H9 (cell line): ENCODE results near the gene PLD4. TPM values are rescaled to one million over a fixed set of nuclear protein-coding genes. Genes with fewer than 3 reads are reported as not detected.

Experiments used
- DNase-seq: peaks from one replicate; pipeline ENCODE4 v3.0.0-alpha.2; 2017
- H2AFZ ChIP-seq: one replicate; pipeline ENCODE4 v1.6.1; 2013; ENCODE audit warnings: mild to moderate bottlenecking, low read length, control low read depth, moderate library complexity
- H2AK5ac ChIP-seq: 2 replicates; pipeline ENCODE4 v1.6.1; 2013; ENCODE audit warnings: low read length, control low read depth, mixed read lengths; ENCODE audit not compliant: insufficient read length
- H2BK120ac ChIP-seq: one replicate; pipeline ENCODE4 v1.6.1; 2013; ENCODE audit warnings: low read depth, mild to moderate bottlenecking, low read length, control low read depth, inconsistent platforms; ENCODE audit not compliant: poor library complexity, severe bottlenecking
- H2BK12ac ChIP-seq: 2 replicates; pipeline ENCODE4 v1.6.1; 2013; ENCODE audit warnings: low read length, control low read depth, mixed read lengths, low read depth; ENCODE audit not compliant: insufficient read length
- H2BK15ac ChIP-seq: 2 replicates; pipeline ENCODE4 v1.6.1; 2013; ENCODE audit warnings: low read depth, low read length, control low read depth
- H2BK20ac ChIP-seq: one replicate; pipeline ENCODE4 v1.6.1; 2013; ENCODE audit warnings: low read depth, mild to moderate bottlenecking, low read length, control low read depth, inconsistent platforms; ENCODE audit not compliant: poor library complexity, severe bottlenecking
- H2BK5ac ChIP-seq: 2 replicates; pipeline ENCODE4 v1.6.1; 2013; ENCODE audit warnings: low read length, control low read depth, mixed read lengths; ENCODE audit not compliant: insufficient read length
- H3K14ac ChIP-seq: 2 replicates; pipeline ENCODE4 v1.6.1; 2013; ENCODE audit warnings: low read length, control low read depth; ENCODE audit not compliant: insufficient read depth
- H3K18ac ChIP-seq: 2 replicates; pipeline ENCODE4 v1.6.1; 2013; ENCODE audit warnings: low read depth, mild to moderate bottlenecking, mixed read lengths, low read length, control low read depth; ENCODE audit not compliant: insufficient read length
- H3K23ac ChIP-seq: 2 replicates; pipeline ENCODE4 v1.6.1; 2013; ENCODE audit warnings: low read length, control low read depth, mixed read lengths, low read depth; ENCODE audit not compliant: insufficient read length
- H3K23me2 ChIP-seq: 2 replicates; pipeline ENCODE4 v1.6.1; 2013; ENCODE audit warnings: low read depth, mild to moderate bottlenecking, mixed read lengths, low read length, control low read depth; ENCODE audit not compliant: insufficient read length, poor library complexity, severe bottlenecking
- H3K27ac ChIP-seq: 2 replicates; pipeline ENCODE4 v1.5.1; 2013; ENCODE audit warnings: low read length, control low read depth, mixed read lengths, low read depth; ENCODE audit not compliant: insufficient read length
- H3K27me3 ChIP-seq: 2 replicates; pipeline ENCODE4 v1.6.1; 2013; ENCODE audit warnings: low read length, control low read depth, inconsistent platforms; ENCODE audit not compliant: insufficient read depth
- H3K4ac ChIP-seq: 2 replicates; pipeline ENCODE4 v1.6.1; 2013; ENCODE audit warnings: low read depth, mild to moderate bottlenecking, control low read depth, inconsistent platforms, low read length, moderate library complexity
- H3K4me1 ChIP-seq: 2 replicates; pipeline ENCODE4 v1.6.1; 2013; ENCODE audit warnings: low read length, control low read depth, inconsistent platforms; ENCODE audit not compliant: insufficient read depth
- H3K4me2 ChIP-seq: 2 replicates; pipeline ENCODE4 v1.6.1; 2013; ENCODE audit warnings: low read length, control low read depth, mixed read lengths; ENCODE audit not compliant: insufficient read length, insufficient read depth
- H3K56ac ChIP-seq: 2 replicates; pipeline ENCODE4 v1.6.1; 2013; ENCODE audit warnings: low read depth, mild to moderate bottlenecking, mixed read lengths, low read length, control low read depth; ENCODE audit not compliant: insufficient read length
- H3K79me1 ChIP-seq: 2 replicates; pipeline ENCODE4 v1.6.1; 2013; ENCODE audit warnings: low read depth, mild to moderate bottlenecking, moderate library complexity, low read length, control low read depth, inconsistent platforms; ENCODE audit not compliant: insufficient read depth, poor library complexity, severe bottlenecking
- H3K79me2 ChIP-seq: 2 replicates; pipeline ENCODE4 v1.6.1; 2013; ENCODE audit warnings: low read length, control low read depth, inconsistent platforms; ENCODE audit not compliant: insufficient read depth
- H3K9ac ChIP-seq: 2 replicates; pipeline ENCODE4 v1.6.1; 2013; ENCODE audit warnings: low read length, control low read depth, mixed read lengths; ENCODE audit not compliant: insufficient read length; ENCODE audit errors: extremely low read depth
- H3K9me3 ChIP-seq: one replicate; pipeline ENCODE4 v1.6.1; 2013; ENCODE audit warnings: low read depth, low read length, inconsistent platforms; ENCODE audit not compliant: control insufficient read depth
- H3T11ph ChIP-seq: one replicate; pipeline ENCODE4 v1.6.1; 2013; ENCODE audit warnings: mild to moderate bottlenecking, low read length, control low read depth, inconsistent platforms
- H4K20me1 ChIP-seq: one replicate; pipeline ENCODE4 v1.6.1; 2013; ENCODE audit not compliant: control insufficient read depth, insufficient read length, insufficient read depth
- H4K5ac ChIP-seq: 2 replicates; pipeline ENCODE4 v1.6.1; 2013; ENCODE audit warnings: low read depth, mild to moderate bottlenecking, mixed read lengths, low read length, control low read depth; ENCODE audit not compliant: insufficient read length
- H4K8ac ChIP-seq: replicated peaks from 2 replicates; pipeline ENCODE4 v1.6.1; 2013; ENCODE audit warnings: low read length, control low read depth, mixed read lengths, low read depth; ENCODE audit not compliant: insufficient read length
- H4K91ac ChIP-seq: 2 replicates; pipeline ENCODE4 v1.6.1; 2013; ENCODE audit warnings: low read depth, mild to moderate bottlenecking, moderate library complexity, mixed read lengths, low read length, control low read depth; ENCODE audit not compliant: insufficient read length
- H3K27ac Mint-ChIP-seq, 3 experiments: 2 replicates in 2 of 3; 3 replicates in 1 of 3; pipeline ENCODE4 v1.8.0; 2020 to 2021; ENCODE audit warnings: mixed read lengths in 3 of 3, mild to moderate bottlenecking in 1 of 3, moderate library complexity in 1 of 3
- H3K27me3 Mint-ChIP-seq: 2 replicates; pipeline ENCODE4 v1.8.0; 2021; ENCODE audit warnings: low read depth, mild to moderate bottlenecking, moderate library complexity, mixed read lengths
- H3K36me3 Mint-ChIP-seq, 3 experiments: 2 replicates in 2 of 3; 3 replicates in 1 of 3; pipeline ENCODE4 v1.8.0; 2020 to 2021; ENCODE audit warnings: low read depth in 3 of 3, mixed read lengths in 3 of 3; ENCODE audit not compliant: insufficient read depth in 1 of 3
- H3K4me1 Mint-ChIP-seq, 2 experiments: 2 replicates each; pipeline ENCODE4 v1.8.0; 2020; ENCODE audit warnings: mixed read lengths in 2 of 2
- H3K4me3 Mint-ChIP-seq, 2 experiments: 2 replicates in 1 of 2; 3 replicates in 1 of 2; pipeline ENCODE4 v1.8.0; 2020 to 2021; ENCODE audit warnings: mild to moderate bottlenecking in 2 of 2, mixed read lengths in 2 of 2, moderate library complexity in 1 of 2
- H3K9me3 Mint-ChIP-seq, 2 experiments: 2 replicates in 1 of 2; 3 replicates in 1 of 2; pipeline ENCODE4 v1.8.0; 2020; ENCODE audit warnings: mild to moderate bottlenecking in 2 of 2, mixed read lengths in 2 of 2, moderate library complexity in 1 of 2
- WGBS: extraction: QIAGEN DNeasy Blood & Tissue Kit; methylation state at CpG from one replicate; pipeline ENCODE4 v1.1.7; 2013; ENCODE audit warnings: missing lambda C conversion rate, low lambda C conversion rate, mixed read lengths; ENCODE audit not compliant: insufficient read length; ENCODE audit errors: extremely low coverage; 5-methylcytosine and 5-hydroxymethylcytosine counted together
- total RNA-seq: library from RNA; stranded (reverse); gene quantifications from 2 replicates; pipeline ENCODE4 v1.2.1, GENCODE V29; 2021
- TF ChIP-seq, protein P1 (sequence below): fragments of 200-600 bp; sonication (generic); conservative IDR thresholded peaks from 3 replicates; pipeline ENCODE4 v1.8.0; 2021; ENCODE audit warnings: antibody characterized with exemption, mild to moderate bottlenecking

The PLD4 gene
- total RNA-seq, 1 experiment from 2014 or later, result not detected

DNA sequence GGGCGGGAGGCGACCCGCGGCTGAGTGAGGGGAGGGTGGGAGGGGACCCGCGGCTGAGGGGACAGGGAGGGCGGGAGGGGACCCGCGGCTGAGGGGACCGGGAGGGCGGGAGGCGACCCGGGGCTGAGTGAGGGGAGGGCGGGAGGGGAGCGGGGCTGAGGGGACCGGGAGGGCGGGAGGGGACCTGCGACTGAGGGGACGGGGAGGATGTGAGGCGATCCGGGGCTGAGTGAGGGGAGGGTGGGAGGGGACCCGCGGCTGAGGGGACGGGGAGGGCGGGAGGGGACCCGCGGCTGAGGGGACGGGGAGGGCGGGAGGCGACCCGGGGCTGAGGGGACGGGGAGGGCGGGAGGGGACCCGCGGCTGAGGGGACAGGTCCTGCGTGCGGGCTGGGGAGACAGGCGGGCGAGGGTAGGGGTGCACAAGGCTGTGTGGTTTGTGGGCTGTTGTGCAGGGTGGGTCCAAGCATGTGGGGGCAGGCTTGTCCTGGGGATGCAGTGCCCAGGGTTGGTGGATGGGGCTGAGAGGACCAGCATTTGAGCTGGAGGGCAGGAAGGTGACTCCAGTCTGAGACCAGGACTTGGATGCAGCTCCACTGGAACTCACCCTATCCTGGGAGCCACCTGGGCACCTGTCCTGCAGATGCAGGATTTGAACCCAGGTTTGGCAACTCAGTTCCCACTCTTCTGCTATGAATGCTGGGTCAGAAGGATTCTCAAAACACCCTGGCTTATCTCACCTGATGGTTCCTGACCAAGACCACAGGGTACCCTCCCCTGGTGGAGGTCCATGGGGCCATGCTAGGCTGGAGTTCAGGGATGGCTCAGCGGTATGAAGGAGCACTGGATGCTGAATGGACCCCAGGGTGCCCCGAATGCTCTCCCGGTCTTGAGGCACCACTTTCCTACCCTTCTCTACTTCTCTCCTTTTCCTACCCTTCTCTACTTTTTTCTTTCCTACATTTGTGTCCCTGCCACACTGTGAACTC is 9.4 kb downstream of the PLD4 start:
- no peak overlapping the region for H3K27ac Mint-ChIP-seq
- no peak overlapping the region for H3K4ac ChIP-seq
- peak overlapping the region; percentile 54 to 81 for H3K4me3 Mint-ChIP-seq
- no peaks in the 10 kb centered on the region for H3K9me3 ChIP-seq
- no peak overlapping the region for H3K27ac ChIP-seq
- no CpG with 5 or more reads among the region's 42 CpGs for WGBS
- peaks cover 94% of the 10 kb centered on the region for H3K27me3 Mint-ChIP-seq
- H3K27me3 ChIP-seq, result peaks cover 30% of the 10 kb centered on the region; the same call in 1 of the 2 replicates
- no peak overlapping the region for H4K8ac ChIP-seq
- no peaks in the 10 kb centered on the region for H3K79me1 ChIP-seq
- no peak overlapping the region for H3T11ph ChIP-seq
- H4K91ac ChIP-seq, result no peak overlapping the region
- no peaks in the 10 kb centered on the region for H4K20me1 ChIP-seq
- H2AK5ac ChIP-seq, result no peak overlapping the region
- H3K4me2 ChIP-seq, result peak overlapping the region; percentile 36
- H4K5ac ChIP-seq, result no peak overlapping the region
- H3K4me1 Mint-ChIP-seq, result peaks cover 2 to 12% of the 10 kb centered on the region in 2 experiments; a peak in 3 of 4 replicates
- H2AFZ ChIP-seq, result no peak overlapping the region
- H3K14ac ChIP-seq, result no peak overlapping the region
- no peaks in the 10 kb centered on the region for H3K79me2 ChIP-seq
- DNase-seq, result peak; percentile 35
- no peak overlapping the region for H2BK15ac ChIP-seq
- H3K18ac ChIP-seq, result no peak overlapping the region
- H2BK20ac ChIP-seq, result no peak overlapping the region
- no peak overlapping the region for H2BK120ac ChIP-seq
- no peaks in the 10 kb centered on the region for H3K23me2 ChIP-seq
- TF ChIP-seq, protein P1, sequence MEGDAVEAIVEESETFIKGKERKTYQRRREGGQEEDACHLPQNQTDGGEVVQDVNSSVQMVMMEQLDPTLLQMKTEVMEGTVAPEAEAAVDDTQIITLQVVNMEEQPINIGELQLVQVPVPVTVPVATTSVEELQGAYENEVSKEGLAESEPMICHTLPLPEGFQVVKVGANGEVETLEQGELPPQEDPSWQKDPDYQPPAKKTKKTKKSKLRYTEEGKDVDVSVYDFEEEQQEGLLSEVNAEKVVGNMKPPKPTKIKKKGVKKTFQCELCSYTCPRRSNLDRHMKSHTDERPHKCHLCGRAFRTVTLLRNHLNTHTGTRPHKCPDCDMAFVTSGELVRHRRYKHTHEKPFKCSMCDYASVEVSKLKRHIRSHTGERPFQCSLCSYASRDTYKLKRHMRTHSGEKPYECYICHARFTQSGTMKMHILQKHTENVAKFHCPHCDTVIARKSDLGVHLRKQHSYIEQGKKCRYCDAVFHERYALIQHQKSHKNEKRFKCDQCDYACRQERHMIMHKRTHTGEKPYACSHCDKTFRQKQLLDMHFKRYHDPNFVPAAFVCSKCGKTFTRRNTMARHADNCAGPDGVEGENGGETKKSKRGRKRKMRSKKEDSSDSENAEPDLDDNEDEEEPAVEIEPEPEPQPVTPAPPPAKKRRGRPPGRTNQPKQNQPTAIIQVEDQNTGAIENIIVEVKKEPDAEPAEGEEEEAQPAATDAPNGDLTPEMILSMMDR, result no peak
- H3K9me3 Mint-ChIP-seq, result peaks cover 0 to 4% of the 10 kb centered on the region in 2 experiments; a peak in 2 of 5 replicates
- H3K9ac ChIP-seq, result no peak overlapping the region
- H3K36me3 Mint-ChIP-seq, result no peaks in the 10 kb centered on the region
- no peak overlapping the region for H2BK12ac ChIP-seq
- H3K4me1 ChIP-seq, result no peaks in the 10 kb centered on the region
- H3K23ac ChIP-seq, result no peak overlapping the region
- H2BK5ac ChIP-seq, result no peak overlapping the region
- H3K56ac ChIP-seq, result no peak overlapping the region
